ENCODE results near the gene CELSR3.

The CELSR3 gene

DNA sequence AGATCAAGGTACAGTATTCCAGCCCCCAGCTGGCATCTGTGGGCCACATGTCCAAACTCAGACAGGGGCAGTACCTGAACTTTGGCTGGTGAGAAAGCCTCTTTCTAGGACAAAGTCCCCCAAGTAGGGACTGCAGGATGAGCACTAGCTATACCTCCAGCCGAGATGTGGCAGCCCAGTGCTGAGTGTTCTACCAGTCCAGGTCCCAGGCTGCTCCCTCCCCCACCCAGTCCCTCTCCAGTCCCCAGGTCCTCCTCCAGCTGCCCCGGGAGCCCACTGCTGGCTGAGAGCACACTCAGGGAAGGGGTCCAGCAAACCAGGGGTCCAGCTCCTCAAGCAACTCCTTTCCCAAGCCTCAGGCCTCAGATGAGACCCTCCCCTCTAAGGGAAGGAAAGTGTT lies 28.9 kb downstream of the CELSR3 start:
- no peak for DNase-seq (ENCODE audit: low read depth)

DNA sequence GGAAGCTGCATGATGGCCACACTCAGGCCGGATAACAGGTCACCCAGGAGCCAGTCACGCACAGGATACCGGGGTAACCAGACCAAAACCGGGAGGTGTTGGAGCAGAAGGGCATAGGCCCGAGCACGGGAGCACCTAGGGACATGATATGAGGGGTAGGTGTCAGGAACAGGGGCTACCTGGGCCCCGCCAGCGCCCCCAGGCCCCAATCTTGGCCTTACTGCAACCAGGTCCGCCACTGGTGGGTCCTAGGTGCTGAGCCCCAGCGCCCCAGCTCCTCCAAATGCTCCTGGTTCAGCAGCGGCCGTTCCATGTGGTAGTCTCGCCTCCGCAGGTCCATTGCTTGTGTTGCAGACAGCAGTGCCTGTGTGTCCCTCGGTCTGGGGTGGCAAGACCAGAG lies 29.4 kb downstream of the CELSR3 start:
- DNase-seq (ENCODE audit: low read depth): no peak

- no peak for DNase-seq (ENCODE audit: low read depth)
These were observed 30.9 kb downstream of the CELSR3 start for GRCh38 chr3:48631516-48632448.

DNA sequence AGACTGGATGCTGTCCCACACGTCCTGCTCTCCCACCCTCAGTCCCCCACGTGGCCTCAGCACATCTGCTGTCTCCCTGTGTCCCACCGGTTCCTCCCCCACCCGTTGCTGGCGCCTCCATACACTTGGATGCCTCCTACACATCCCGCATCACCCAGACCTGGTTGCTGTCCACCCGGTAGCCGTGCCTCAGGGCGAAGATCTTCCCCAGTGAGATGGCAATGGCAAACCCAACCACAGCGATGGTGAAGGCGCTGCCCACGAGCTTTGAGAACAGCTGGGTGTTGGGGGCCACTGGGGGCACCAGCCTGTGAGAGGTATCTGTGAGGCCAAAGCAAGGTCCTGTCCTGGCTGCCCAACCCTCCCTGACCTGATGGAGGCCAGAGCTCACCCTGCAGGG lies 31.9 kb downstream of the CELSR3 start:
- DNase-seq (ENCODE audit: low read depth): no peak

DNA sequence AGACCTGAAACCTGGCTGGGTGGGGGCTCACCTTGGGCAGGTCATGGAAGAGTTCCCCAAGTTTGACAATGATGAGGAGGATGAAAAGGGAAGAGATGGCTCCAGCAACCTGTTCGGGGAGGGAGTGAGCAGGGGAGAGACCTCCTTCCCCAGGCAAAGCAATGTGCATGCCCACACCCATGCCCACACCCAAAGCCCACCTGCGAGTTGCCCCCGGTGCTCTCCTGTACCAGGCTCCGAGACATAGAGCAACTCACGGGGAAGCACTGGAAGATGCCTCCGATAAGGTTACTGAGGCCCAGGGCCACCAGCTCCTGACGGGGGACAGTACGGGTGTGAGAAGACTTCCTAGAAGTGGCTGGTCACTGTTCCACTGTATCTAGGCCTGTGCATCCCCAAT lies 32.3 kb downstream of the CELSR3 start:
- no peak for DNase-seq (ENCODE audit: low read depth)

DNA sequence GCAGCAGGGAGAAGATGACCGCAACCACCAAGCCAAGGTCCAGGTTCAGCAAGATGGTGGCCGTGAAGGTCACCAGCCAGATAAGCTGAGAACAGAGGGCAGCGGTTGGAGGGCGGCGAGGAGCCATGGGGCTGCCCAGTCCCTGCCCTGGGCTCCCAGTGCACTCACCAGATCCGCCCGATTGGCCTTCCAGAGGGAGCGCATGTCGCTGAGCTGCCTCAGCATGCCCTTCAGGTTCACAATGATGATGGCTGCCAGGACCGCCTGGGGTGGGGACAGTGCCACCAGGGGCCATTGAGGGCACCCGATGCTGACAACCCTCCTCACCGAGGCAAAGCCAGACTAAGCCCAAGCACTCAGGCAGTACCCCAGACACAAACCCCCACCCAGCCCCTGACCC lies 32.8 kb downstream of the CELSR3 start:
- no peak for DNase-seq (ENCODE audit: low read depth)

GRCh38 chr3:48628277-48629017 lies 34.2 kb downstream of the CELSR3 start:
- DNase-seq (ENCODE audit: low read depth): no peak

GRCh38 chr3:48625600-48625999 lies 37.1 kb downstream of the CELSR3 start:
- no peak for DNase-seq (ENCODE audit: low read depth)

DNA sequence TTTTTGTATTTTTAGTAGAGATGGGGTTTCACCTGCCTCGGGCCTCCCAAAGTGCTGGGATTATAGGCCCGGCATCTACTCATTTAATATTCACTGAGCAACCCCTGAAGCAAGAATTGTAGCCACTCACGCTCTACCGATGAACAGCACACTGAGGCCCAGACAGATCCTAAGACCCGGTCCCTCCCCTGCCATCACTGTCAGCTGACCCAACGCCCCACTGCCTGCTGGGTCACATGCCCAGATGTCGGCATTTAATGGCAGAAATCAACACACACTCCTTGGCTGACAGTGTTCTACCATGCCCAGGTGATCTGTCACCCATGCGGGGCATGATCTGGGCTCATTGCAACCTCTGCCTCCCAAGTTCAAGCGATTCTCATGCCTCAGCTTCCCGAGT lies 37.9 kb downstream of the CELSR3 start:
- DNase-seq (ENCODE audit: low read depth): no peak

GRCh38 chr3:48623851-48624547 lies 38.7 kb downstream of the CELSR3 start:
- no peak for DNase-seq (ENCODE audit: low read depth)

DNA sequence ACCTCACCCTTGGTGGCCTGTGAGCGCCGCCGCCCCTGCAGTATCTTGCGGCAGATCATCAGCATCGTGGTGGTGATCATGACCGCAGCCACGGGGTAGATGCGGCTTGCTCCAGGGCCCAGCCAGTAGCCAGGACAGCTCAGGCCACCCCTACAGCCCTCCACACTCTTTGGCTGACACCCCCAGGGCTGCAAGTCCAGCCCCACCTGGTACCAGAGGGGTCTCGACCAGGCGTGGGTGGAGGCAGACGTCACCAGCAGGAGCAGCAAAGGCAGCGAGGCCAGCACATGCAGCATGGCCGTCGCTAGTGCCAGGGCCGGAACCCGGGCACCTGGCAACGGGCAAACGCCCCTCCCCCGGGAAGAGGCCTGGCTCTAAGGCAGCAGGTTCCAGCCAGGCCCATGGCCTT lies 41.2 kb downstream of the CELSR3 start, which contains the start of gene TMEM89:
Gene TMEM89 (minus strand): TSS at position 309 of the 409 bp plus-strand sequence. CDS start 13 bp downstream, at position 296.
- DNase-seq (ENCODE audit: low read depth): no peak

DNA sequence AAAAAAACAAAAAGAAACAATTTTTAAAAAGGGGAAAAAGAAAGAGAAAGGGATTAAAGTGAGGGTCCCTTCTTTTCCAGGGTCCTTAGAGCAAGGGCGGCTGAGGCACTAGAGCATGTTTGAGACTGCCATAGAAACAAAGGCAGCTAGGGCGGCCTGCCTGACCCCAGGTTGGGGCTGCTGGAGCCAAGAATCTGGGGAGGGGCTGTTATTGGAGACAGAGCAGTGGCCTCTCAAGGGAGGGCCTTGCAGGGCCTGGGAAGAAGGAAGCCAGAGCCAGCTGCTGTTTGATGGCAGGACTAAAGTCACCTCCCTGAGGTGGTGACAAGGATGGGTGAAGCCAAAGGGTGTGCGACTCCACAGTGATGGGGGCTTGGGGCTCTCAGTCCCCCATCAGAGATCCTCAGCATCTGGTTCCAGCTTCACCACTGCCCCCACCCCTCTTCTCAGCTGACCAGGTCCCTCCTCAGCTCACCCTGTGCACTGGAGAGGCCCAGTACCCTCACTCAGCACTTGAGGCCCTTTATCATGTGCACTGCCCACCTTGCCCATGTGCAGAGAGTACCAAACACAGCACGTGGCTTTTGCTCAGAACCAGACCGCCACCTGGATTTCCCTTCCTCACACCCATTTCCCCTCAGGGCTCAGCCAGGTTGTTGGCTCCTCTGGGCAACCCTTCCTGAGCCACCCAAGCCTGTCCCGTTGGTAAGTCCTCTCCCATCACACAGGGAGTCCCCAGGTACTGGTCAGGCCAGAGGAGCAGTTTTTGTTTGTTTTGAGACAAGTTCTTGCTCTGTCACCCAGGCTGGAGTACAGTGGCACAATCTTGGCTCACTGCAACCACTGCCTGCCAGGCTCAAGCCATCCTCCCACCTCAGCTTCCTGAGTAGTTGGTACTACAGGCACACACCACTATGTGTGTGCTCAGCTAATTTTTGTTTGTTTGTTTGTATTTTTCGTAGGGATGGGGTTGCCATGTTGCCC lies 42.9 kb downstream of the CELSR3 start:
- no peak for DNase-seq (ENCODE audit: low read depth)

GRCh38 chr3:48617559-48617958 lies 45.1 kb downstream of the CELSR3 start:
- no peak for DNase-seq (ENCODE audit: low read depth)

- peak; percentile 76 for DNase-seq (ENCODE audit: low read depth)
These were observed 48.6 kb downstream of the CELSR3 start for GRCh38 chr3:48614044-48614443.

DNA sequence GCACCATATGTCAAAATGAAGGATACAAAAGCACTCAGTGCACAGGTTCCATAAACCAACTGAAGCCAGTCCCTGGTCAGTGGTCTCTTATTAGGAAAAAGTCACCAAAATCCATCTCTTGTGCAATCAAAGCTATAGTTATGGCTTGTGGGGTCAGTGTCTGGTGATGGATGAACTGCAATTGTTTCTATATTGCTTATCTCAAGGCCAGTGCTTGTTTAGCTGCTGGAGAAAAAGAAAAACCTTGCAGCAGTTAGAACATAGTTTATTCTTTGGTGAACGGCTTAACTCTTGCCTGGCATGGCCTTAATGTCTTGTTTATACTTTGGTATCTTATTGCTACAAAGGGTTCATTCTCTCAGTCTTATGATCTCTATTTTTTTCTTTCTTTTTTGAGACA lies 50.4 kb downstream of the CELSR3 start:
- no peak for DNase-seq (ENCODE audit: low read depth)

GRCh38 chr3:48609088-48610005 lies 53.3 kb downstream of the CELSR3 start, which contains the start of gene UQCRC1:
UQCRC1 (minus strand) TSS chr3:48609646; CDS start chr3:48609620, 26 bp downstream.
- DNase-seq (ENCODE audit: low read depth): peak; percentile 93

DNA sequence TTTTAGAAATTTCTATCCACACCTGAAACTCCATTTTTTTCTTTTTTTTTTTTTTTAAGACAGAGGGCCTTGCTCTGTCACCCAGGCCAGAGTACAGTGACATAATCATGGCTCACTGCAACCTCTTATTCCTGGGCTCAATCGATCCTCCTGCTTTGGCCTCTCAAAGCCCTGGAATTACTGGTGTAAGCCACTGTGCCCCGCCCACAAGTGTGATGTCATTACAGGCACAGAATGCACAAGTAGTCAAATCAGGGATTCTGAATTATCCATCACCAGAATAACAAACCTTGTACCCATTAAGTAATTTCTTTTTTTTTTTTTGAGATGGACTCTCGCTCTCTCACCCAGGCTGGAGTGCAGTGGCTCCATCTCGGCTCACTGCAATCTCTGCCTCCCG lies 55.2 kb downstream of the CELSR3 start:
- peak; percentile 16 for DNase-seq (ENCODE audit: low read depth)

DNA sequence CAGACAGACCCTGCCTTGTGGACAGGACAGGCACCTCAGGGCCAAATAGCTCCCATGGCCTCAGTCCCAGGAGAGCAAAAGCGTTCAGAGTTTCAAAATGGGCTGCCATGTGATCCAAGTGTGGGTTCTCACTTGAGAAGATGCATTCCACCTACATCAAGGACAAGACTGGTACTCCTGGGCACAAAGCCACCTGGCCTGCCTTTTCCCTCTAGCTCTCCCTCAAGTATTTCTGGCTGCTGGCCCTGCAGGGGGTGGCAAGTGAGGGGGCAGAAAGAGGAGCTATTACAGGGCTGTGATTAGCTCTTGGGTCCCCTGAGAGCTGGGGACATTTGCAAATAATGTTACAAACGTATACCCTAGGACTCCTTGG lies 61.1 kb downstream of the CELSR3 start:
- no peak for DNase-seq (ENCODE audit: low read depth)

DNA sequence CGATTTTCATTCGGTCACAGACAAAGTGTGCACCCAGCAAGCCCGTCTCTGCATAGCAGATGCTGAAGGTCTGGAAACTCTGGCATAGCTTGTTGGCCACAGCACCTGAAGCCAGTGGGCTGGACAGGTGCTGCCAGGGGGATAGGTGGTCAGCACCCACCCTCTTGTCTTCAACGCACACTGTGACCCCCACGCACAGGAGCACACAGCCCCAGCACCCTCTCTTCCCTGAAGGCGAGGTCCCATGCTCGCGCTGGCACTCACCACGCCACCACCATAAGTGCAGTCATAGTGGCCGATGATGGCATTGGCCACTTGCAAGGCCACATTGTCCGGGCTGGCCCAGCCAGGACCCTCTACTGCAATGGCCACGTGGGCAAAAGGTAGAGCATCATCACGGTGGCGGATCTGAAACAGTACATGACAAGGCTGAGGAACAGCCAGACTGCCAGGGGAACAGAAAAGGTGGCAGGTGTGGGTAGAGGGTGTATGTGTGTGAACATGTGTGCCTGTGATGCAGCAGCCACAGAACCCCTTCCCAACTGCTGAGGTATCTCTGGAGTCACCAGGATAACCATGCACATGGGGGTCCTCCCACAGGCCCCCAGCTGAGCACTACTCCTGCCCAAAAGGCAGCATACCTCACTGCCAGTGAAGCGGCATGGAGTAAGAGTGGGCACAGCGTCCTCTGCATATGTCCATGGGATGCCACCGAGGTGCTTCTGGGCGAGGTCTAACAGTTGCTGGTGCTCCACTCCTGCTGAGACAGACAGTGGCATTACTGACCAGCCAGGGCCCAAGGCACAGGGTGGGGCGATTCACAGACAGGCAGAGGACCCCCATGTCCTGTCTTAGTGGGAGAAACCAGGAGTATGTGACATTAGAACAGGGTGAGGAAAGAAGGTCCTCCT lies 61.7 kb downstream of the CELSR3 start:
- no peak for DNase-seq (ENCODE audit: low read depth)

Data from EH (cell line).